ENCODE data around the gene HOXD1.

DNA sequence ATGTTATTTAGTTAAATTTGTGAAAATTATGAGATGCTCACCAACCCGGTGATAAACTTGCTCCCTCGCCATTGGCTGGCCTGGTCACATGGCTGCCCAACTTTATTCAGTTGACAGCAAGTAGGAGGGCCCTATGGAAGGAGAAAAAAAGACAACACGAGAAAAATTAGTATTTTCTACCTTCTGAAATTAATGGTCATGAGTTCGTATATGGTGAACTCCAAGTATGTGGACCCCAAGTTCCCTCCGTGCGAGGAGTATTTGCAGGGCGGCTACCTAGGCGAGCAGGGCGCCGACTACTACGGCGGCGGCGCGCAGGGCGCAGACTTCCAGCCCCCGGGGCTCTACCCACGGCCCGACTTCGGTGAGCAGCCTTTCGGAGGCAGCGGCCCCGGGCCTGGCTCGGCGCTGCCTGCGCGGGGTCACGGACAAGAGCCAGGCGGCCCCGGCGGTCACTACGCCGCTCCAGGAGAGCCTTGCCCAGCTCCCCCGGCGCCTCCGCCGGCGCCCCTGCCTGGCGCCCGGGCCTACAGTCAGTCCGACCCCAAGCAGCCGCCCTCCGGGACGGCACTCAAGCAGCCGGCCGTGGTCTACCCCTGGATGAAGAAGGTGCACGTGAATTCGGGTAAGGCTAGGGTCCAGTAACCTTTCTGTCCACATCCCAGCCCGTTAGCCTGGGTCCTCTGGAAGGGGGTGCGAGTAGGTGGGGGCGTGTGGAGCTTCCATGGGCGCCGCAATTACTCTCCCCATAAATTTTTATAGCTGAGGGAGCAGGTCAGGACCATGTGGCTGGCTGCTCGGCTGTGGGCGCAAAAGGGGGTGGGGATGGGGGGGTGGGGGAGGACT is 36.8 kb upstream of the HOXD1 start, which contains the start of gene HOXD4:
- TF ChIP-seq, protein P1, sequence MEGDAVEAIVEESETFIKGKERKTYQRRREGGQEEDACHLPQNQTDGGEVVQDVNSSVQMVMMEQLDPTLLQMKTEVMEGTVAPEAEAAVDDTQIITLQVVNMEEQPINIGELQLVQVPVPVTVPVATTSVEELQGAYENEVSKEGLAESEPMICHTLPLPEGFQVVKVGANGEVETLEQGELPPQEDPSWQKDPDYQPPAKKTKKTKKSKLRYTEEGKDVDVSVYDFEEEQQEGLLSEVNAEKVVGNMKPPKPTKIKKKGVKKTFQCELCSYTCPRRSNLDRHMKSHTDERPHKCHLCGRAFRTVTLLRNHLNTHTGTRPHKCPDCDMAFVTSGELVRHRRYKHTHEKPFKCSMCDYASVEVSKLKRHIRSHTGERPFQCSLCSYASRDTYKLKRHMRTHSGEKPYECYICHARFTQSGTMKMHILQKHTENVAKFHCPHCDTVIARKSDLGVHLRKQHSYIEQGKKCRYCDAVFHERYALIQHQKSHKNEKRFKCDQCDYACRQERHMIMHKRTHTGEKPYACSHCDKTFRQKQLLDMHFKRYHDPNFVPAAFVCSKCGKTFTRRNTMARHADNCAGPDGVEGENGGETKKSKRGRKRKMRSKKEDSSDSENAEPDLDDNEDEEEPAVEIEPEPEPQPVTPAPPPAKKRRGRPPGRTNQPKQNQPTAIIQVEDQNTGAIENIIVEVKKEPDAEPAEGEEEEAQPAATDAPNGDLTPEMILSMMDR (IDR thresholded peaks at IDR 0.05): no peak
- TF ChIP-seq RXRA (IDR thresholded peaks at IDR 0.05; ENCODE audit: borderline replicate concordance, low read depth) (no peak), NRF1 (IDR thresholded peaks at IDR 0.05; ENCODE audit: low read depth, low read length) (no peak), SMC3 (IDR thresholded peaks at IDR 0.05; ENCODE audit: low read depth, low read length) (no peak), EZH2phosphoT487 (IDR thresholded peaks at IDR 0.05; ENCODE audit: borderline replicate concordance, low read depth) (no peak), POLR2AphosphoS5 (IDR thresholded peaks at IDR 0.05; ENCODE audit: low read depth, low read length) (no peak), MEF2A (IDR thresholded peaks at IDR 0.05; ENCODE audit: borderline replicate concordance, low read depth) (no peak), TAF1 (IDR thresholded peaks at IDR 0.05; ENCODE audit: borderline replicate concordance, low read depth, low read length) (no peak)
- TF ChIP-seq, protein P2, sequence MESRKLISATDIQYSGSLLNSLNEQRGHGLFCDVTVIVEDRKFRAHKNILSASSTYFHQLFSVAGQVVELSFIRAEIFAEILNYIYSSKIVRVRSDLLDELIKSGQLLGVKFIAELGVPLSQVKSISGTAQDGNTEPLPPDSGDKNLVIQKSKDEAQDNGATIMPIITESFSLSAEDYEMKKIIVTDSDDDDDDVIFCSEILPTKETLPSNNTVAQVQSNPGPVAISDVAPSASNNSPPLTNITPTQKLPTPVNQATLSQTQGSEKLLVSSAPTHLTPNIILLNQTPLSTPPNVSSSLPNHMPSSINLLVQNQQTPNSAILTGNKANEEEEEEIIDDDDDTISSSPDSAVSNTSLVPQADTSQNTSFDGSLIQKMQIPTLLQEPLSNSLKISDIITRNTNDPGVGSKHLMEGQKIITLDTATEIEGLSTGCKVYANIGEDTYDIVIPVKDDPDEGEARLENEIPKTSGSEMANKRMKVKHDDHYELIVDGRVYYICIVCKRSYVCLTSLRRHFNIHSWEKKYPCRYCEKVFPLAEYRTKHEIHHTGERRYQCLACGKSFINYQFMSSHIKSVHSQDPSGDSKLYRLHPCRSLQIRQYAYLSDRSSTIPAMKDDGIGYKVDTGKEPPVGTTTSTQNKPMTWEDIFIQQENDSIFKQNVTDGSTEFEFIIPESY (IDR thresholded peaks at IDR 0.05; ENCODE audit: borderline replicate concordance, low read depth): no peak

All from SK-N-SH (cell line).